OCI-LY7 (cell line): ENCODE results near the gene PIEZO2. TPM values are rescaled to one million over a fixed set of nuclear protein-coding genes. Genes with fewer than 3 reads are reported as not detected.

ENCODE experiments used
- BruUV-seq: library from RNA; stranded (reverse); fragments of 400-500 nt; replicated peaks from 2 replicates; lab custom pipeline; 2021; lab: Mats Ljungman, UMichigan
- CTCF ChIA-PET: fragments of 300-600 bp; sonication (Branson Sonifier 250); formaldehyde crosslinking; loops from one replicate; lab custom pipeline; 2022; ENCODE audit warnings: antibody characterized with exemption; ENCODE audit not compliant: unreplicated experiment; lab: Charles Lee
- POLR2A ChIA-PET: fragments of 300-600 bp; sonication (Branson Sonifier 250); formaldehyde crosslinking; loops from one replicate; lab custom pipeline; 2022; ENCODE audit warnings: antibody characterized with exemption; lab: Charles Lee
- DNase-seq: peaks from one replicate; pipeline ENCODE4 v3.0.0-alpha.2; 2015; ENCODE audit warnings: low spot score
- H2AFZ ChIP-seq: fragments of 200-600 bp; sonication (generic), shearing (Covaris generic); 2 replicates; pipeline ENCODE4 v1.6.1; 2014; ENCODE audit warnings: mild to moderate bottlenecking, antibody characterized with exemption, low read length, moderate library complexity
- H3K27ac ChIP-seq: fragments of 200-600 bp; sonication (generic); 2 replicates; pipeline ENCODE4 v1.5.1; 2014; ENCODE audit warnings: mixed run types, low read depth, mild to moderate bottlenecking, moderate library complexity, low read length, inconsistent platforms; ENCODE audit not compliant: poor library complexity, severe bottlenecking
- H3K36me3 ChIP-seq: fragments of 200-600 bp; sonication (generic); 2 replicates; pipeline ENCODE4 v1.6.1; 2014; ENCODE audit warnings: mild to moderate bottlenecking, antibody characterized with exemption, low read length, moderate library complexity, mixed read lengths; ENCODE audit not compliant: insufficient read depth
- H3K4me1 ChIP-seq: fragments of 200-600 bp; sonication (generic); 2 replicates; pipeline ENCODE4 v1.5.1; 2014; ENCODE audit warnings: mild to moderate bottlenecking, low read length; ENCODE audit not compliant: insufficient read depth, poor library complexity, severe bottlenecking
- H3K4me2 ChIP-seq: fragments of 200-600 bp; sonication (generic); 2 replicates; pipeline ENCODE4 v1.6.1; 2014; ENCODE audit warnings: mild to moderate bottlenecking, low read length
- H3K4me3 ChIP-seq: fragments of 200-600 bp; sonication (generic); 2 replicates; pipeline ENCODE4 v1.5.1; 2014; ENCODE audit warnings: mild to moderate bottlenecking, low read depth, low read length; ENCODE audit not compliant: poor library complexity, severe bottlenecking
- H3K79me2 ChIP-seq: fragments of 200-600 bp; sonication (generic); 2 replicates; pipeline ENCODE4 v1.6.1; 2016; ENCODE audit warnings: low read depth, mild to moderate bottlenecking, low read length, moderate library complexity, mixed read lengths; ENCODE audit not compliant: insufficient read depth
- H3K9me2 ChIP-seq: fragments of 200-600 bp; sonication (generic); 2 replicates; pipeline ENCODE4 v1.6.1; 2016; ENCODE audit warnings: mild to moderate bottlenecking, low read length, mixed read lengths; ENCODE audit not compliant: insufficient read depth
- H3K9me3 ChIP-seq: fragments of 200-600 bp; sonication (generic); 2 replicates; pipeline ENCODE4 v1.6.1; 2014; ENCODE audit warnings: mild to moderate bottlenecking, mixed run types, low read length, mixed read lengths
- H4K20me1 ChIP-seq: fragments of 200-600 bp; sonication (generic); 2 replicates; pipeline ENCODE4 v1.6.1; 2014; ENCODE audit warnings: mild to moderate bottlenecking, antibody characterized with exemption, low read length, moderate library complexity, mixed read lengths; ENCODE audit not compliant: insufficient read depth
- CTCF ChIP-seq: fragments of 200-600 bp; sonication (generic); conservative IDR thresholded peaks from 2 replicates; pipeline ENCODE4 v1.5.1; 2014; ENCODE audit warnings: mild to moderate bottlenecking, antibody characterized with exemption, low read length, moderate library complexity, mixed read lengths
- EZH2phosphoT487 ChIP-seq: fragments of 200-600 bp; sonication (generic); IDR thresholded peaks from 2 replicates; pipeline ENCODE4 v1.6.1; 2018; ENCODE audit warnings: low read depth, borderline replicate concordance, mild to moderate bottlenecking, mixed run types, antibody characterized with exemption, low read length, moderate library complexity, mixed read lengths
- intact Hi-C: fragments of 100-400 bp; cut with micrococcal nuclease; formaldehyde crosslinking; loops from one replicate; pipeline ENCODE4 v1.10.0; 2022; ENCODE audit not compliant: unreplicated experiment
- total RNA-seq, 2 experiments: library from RNA; depleted of rRNA in 1 of 2; stranded (reverse); fragments of >200 nt in 1 of 2; shearing (Covaris generic) in 1 of 2; gene quantifications; 2 replicates each; pipeline ENCODE4 v1.2.3, GENCODE V29; 2014 to 2022

PIEZO2 gene
- total RNA-seq, 2 experiments from 2014 or later, result 0.95 to 3.3 TPM

GRCh38 chr18:10909724-10910123, 239.6 kb downstream of the PIEZO2 start:
- CTCF ChIA-PET, result no interaction called here
- POLR2A ChIA-PET, result interaction anchor here (0.7 to 2.8 kb wide), 5 partner anchors 10 to 132 kb away, joined by 3 to 11 read pairs (median 4); no protein-coding TSS in a partner anchor
- Histone ChIP-seq H3K4me3 (no peak overlapping the region), H3K9me2 (no peaks in the 10 kb centered on the region), H3K4me1 (no peaks in the 10 kb centered on the region), H3K79me2 (no peaks in the 10 kb centered on the region), H3K4me2 (no peak overlapping the region), H4K20me1 (no peaks in the 10 kb centered on the region), H3K27ac (no peak overlapping the region), H2AFZ (no peak overlapping the region), H3K9me3 (no peaks in the 10 kb centered on the region), H3K36me3 (no peaks in the 10 kb centered on the region)
- intact Hi-C loops, result no loop called here
- no peak for DNase-seq
- BruUV-seq, result no TSS peak
- TF ChIP-seq EZH2phosphoT487 (no peak), CTCF (no peak)

- Histone ChIP-seq H3K9me3 (no peaks in the 10 kb centered on the region), H4K20me1 (no peaks in the 10 kb centered on the region), H3K9me2 (no peaks in the 10 kb centered on the region), H3K36me3 (no peaks in the 10 kb centered on the region), H3K4me2 (no peak overlapping the region), H3K27ac (no peak overlapping the region), H2AFZ (no peak overlapping the region), H3K79me2 (no peaks in the 10 kb centered on the region), H3K4me1 (no peaks in the 10 kb centered on the region), H3K4me3 (no peak overlapping the region)
- no peak for DNase-seq
- ChIA-PET CTCF (no interaction called here), POLR2A (interaction anchor here (1.5 to 2.8 kb wide), 3 partner anchors 9 to 19 kb away, joined by 4 to 11 read pairs (median 4); no protein-coding TSS in a partner anchor)
- intact Hi-C loops, result no loop called here
- no TSS peak for BruUV-seq
- TF ChIP-seq EZH2phosphoT487 (no peak), CTCF (no peak)
These were observed 240.6 kb downstream of the PIEZO2 start for GRCh38 chr18:10908760-10909159.

DNA sequence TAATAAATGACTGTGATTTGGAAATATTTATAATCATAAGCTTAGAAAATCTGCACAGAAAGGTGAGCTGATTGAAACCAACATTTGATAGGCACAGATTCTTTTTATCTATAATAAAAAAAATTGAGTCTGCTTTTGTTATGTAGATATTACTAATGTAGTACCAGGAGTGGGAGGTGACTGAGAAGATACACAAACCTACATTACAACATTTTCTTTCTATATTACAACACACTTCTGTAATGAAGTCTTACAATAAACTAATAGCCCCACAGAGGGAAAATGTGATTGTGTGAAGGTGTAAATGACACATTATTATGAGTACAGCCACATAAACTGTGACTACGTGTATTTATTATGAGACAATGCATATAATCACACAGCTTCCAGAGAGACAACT, 241.6 kb downstream of the PIEZO2 start:
- no peaks in the 10 kb centered on the region for H3K9me2 ChIP-seq
- H3K4me1 ChIP-seq, result no peaks in the 10 kb centered on the region
- H3K27ac ChIP-seq, result no peak overlapping the region
- H3K4me3 ChIP-seq, result no peak overlapping the region
- no peaks in the 10 kb centered on the region for H3K79me2 ChIP-seq
- no peak for DNase-seq
- H3K36me3 ChIP-seq, result no peaks in the 10 kb centered on the region
- BruUV-seq, result no TSS peak
- TF ChIP-seq EZH2phosphoT487 (no peak), CTCF (no peak)
- no peaks in the 10 kb centered on the region for H3K9me3 ChIP-seq
- ChIA-PET CTCF (no interaction called here), POLR2A (interaction anchor here (0.7 to 2.8 kb wide), 3 partner anchors 8 to 1505 kb away, joined by 3 to 11 read pairs (median 4); no protein-coding TSS in a partner anchor)
- no peak overlapping the region for H3K4me2 ChIP-seq
- intact Hi-C loops, result no loop called here
- H2AFZ ChIP-seq, result no peak overlapping the region
- no peaks in the 10 kb centered on the region for H4K20me1 ChIP-seq
